Panc1 (cell line): Measurements from ENCODE around the gene MAP1LC3A. TPM values are rescaled to one million over a fixed set of nuclear protein-coding genes. Genes with fewer than 3 reads are reported as not detected.

Experiments used
- ATAC-seq: fragments of 200-7000 bp; cut with Tn5 transposase; 2 replicates; pipeline ENCODE4 v1.9.1; 2020; ENCODE audit warnings: mild to moderate bottlenecking, moderate library complexity
- BruUV-seq: library from RNA; stranded (reverse); fragments of 400-500 nt; replicated peaks from 2 replicates; lab custom pipeline; 2021; lab: Mats Ljungman, UMichigan
- CTCF ChIA-PET: fragments of 300-600 bp; sonication (Branson Sonifier 250); formaldehyde crosslinking; loops from one replicate; lab custom pipeline; 2022; ENCODE audit warnings: antibody characterized with exemption; lab: Charles Lee
- POLR2A ChIA-PET: fragments of 300-600 bp; sonication (Branson Sonifier 250); formaldehyde crosslinking; loops from one replicate; lab custom pipeline; 2022; ENCODE audit warnings: antibody characterized with exemption; lab: Charles Lee
- DNase-seq: peaks from one replicate; pipeline ENCODE4 v3.0.0-alpha.2; 2010; ENCODE audit warnings: low read depth, low spot score
- H3K27ac ChIP-seq: 2 replicates; pipeline ENCODE4 v1.5.1; 2011; ENCODE audit warnings: mild to moderate bottlenecking, low read length, inconsistent platforms
- H3K27me3 ChIP-seq: fragments of 200-500 bp; sonication (Bioruptor generic); 2 replicates; pipeline ENCODE4 v1.6.0; 2014; ENCODE audit warnings: low read length, inconsistent platforms; ENCODE audit not compliant: control insufficient read depth, insufficient read depth
- H3K36me3 ChIP-seq: fragments of 200-500 bp; sonication (Bioruptor generic); 2 replicates; pipeline ENCODE4 v1.5.1; 2014; ENCODE audit warnings: inconsistent platforms, mild to moderate bottlenecking, low read length, moderate library complexity; ENCODE audit not compliant: control insufficient read depth, insufficient read depth
- H3K4me1 ChIP-seq: 2 replicates; pipeline ENCODE4 v1.5.1; 2011; ENCODE audit warnings: inconsistent platforms, mild to moderate bottlenecking, low read length, moderate library complexity; ENCODE audit not compliant: control insufficient read depth, insufficient read depth
- H3K4me3 ChIP-seq, 2 experiments: 2 replicates each; pipeline ENCODE4 v1.5.1; 2011 to 2012; ENCODE audit warnings: low read depth in 2 of 2, low read length in 2 of 2, mild to moderate bottlenecking in 2 of 2, inconsistent platforms in 1 of 2, moderate library complexity in 1 of 2
- H3K9me3 ChIP-seq: fragments of 200-500 bp; sonication (Bioruptor generic); 2 replicates; pipeline ENCODE4 v1.5.1; 2014; ENCODE audit warnings: low read depth, mild to moderate bottlenecking, inconsistent platforms, low read length, moderate library complexity; ENCODE audit not compliant: control insufficient read depth, insufficient read depth
- CTCF ChIP-seq: fragments of 450-650 bp; IDR thresholded peaks from 2 replicates; pipeline ENCODE4 v1.5.1; 2017; ENCODE audit warnings: mild to moderate bottlenecking
- POLR2AphosphoS5 ChIP-seq: IDR thresholded peaks from 2 replicates; pipeline ENCODE4 v1.6.1; 2012; ENCODE audit warnings: mild to moderate bottlenecking, low read depth, low read length, moderate library complexity
- REST ChIP-seq, 2 experiments: IDR thresholded peaks; 2 replicates each; pipeline ENCODE4 v1.6.1; 2011 to 2012; ENCODE audit warnings: low read depth in 2 of 2, control low read depth in 1 of 2, low read length in 1 of 2, mild to moderate bottlenecking in 1 of 2, moderate library complexity in 1 of 2; ENCODE audit not compliant: insufficient read depth in 1 of 2
- SIN3A ChIP-seq: IDR thresholded peaks from 2 replicates; pipeline ENCODE4 v1.6.1; 2012; ENCODE audit warnings: low read depth, mild to moderate bottlenecking, low read length, moderate library complexity, borderline replicate concordance; ENCODE audit not compliant: insufficient read depth
- TCF7L2 ChIP-seq: IDR thresholded peaks from 2 replicates; pipeline ENCODE4 v1.6.1; 2011; ENCODE audit warnings: mild to moderate bottlenecking, low read depth, low read length, inconsistent platforms
- in situ Hi-C: cut with HindIII; loops from 2 replicates; pipeline ENCODE4 v1.10.0; 2016; ENCODE audit warnings: low sequenced_read_pairs, low pct_unique_long_range_greater_than_20kb
- intact Hi-C: fragments of 100-400 bp; cut with micrococcal nuclease; formaldehyde crosslinking; loops from one replicate; pipeline ENCODE4 v1.10.0; 2022; ENCODE audit not compliant: unreplicated experiment
- total RNA-seq: library from RNA; stranded (reverse); gene quantifications from one replicate; pipeline ENCODE4 v1.2.1, GENCODE V29; 2021; ENCODE audit not compliant: unreplicated experiment

Gene MAP1LC3A
- total RNA-seq, 1 experiment from 2014 or later: 25.1 TPM

- CTCF ChIA-PET: interaction anchor here (0.5 kb wide), 1 partner anchor 186 kb away, joined by 5 read pairs; no protein-coding TSS in a partner anchor
- DNase-seq (no peak), ATAC-seq (no peak)
- no peaks in the 10 kb centered on the region for H3K4me1 ChIP-seq
- TF ChIP-seq REST (IDR thresholded peaks at IDR 0.05; ENCODE audit: insufficient read depth in 1 of 2, low read depth in 2 of 2, low read length in 1 of 2) (no peak), POLR2AphosphoS5 (no peak), TCF7L2 (no peak), SIN3A (no peak)
- in situ Hi-C loops: no loop called here
- no peaks in the 10 kb centered on the region for H3K27me3 ChIP-seq
- no peaks in the 10 kb centered on the region for H3K36me3 ChIP-seq
- no TSS peak for BruUV-seq
- POLR2A ChIA-PET: no interaction called here
- H3K9me3 ChIP-seq: no peaks in the 10 kb centered on the region
- no peak overlapping the region for H3K4me3 ChIP-seq
- intact Hi-C loops: loop anchor here (10.0 kb wide), 1 partner anchor 140 kb away; the partner anchor contains the start of gene TP53INP2
- H3K27ac ChIP-seq: no peak overlapping the region
Measured at GRCh38 chr20:34564833-34565232, 6.3 kb downstream of the MAP1LC3A start.

- ChIA-PET CTCF (interaction anchor here (0.5 kb wide), 1 partner anchor 276 kb away, joined by 9 read pairs; no protein-coding TSS in a partner anchor), POLR2A (interaction anchor here (0.6 kb wide), 2 partner anchors 160 to 170 kb away, joined by 5 to 6 read pairs; no protein-coding TSS in a partner anchor)
- no peak for TF ChIP-seq TCF7L2
- TF ChIP-seq SIN3A: no peak
- TF ChIP-seq REST (IDR thresholded peaks at IDR 0.05; ENCODE audit: insufficient read depth in 1 of 2, low read depth in 2 of 2, low read length in 1 of 2): no peak
- no peak for TF ChIP-seq CTCF
- no peak for TF ChIP-seq POLR2AphosphoS5
- intact Hi-C loops: loop anchor here (10.0 kb wide), 1 partner anchor 138 kb away; the partner anchor contains the start of gene TP53INP2
- H3K27me3 ChIP-seq: no peaks in the 10 kb centered on the region
- H3K9me3 ChIP-seq: no peaks in the 10 kb centered on the region
- H3K4me3 ChIP-seq: no peak overlapping the region
- no TSS peak for BruUV-seq
- in situ Hi-C loops: no loop called here
- 0 out of 2 replicates have a peak, but pooled peaks have one; percentile 37 for ATAC-seq
- no peak overlapping the region for H3K27ac ChIP-seq
- H3K36me3 ChIP-seq: no peaks in the 10 kb centered on the region; the same call in 1 of the 2 replicates
- H3K4me1 ChIP-seq: no peaks in the 10 kb centered on the region
- DNase-seq: no peak
Measured at GRCh38 chr20:34566978-34567891, 8.7 kb downstream of the MAP1LC3A start.
